T follicular helper cell (primary cell): ENCODE measurements around the gene TCERG1.

Source experiments
- DNase-seq: peaks from one replicate; pipeline ENCODE4 v3.0.0-alpha.2; 2020; ENCODE audit warnings: low read depth

TCERG1 gene

DNA sequence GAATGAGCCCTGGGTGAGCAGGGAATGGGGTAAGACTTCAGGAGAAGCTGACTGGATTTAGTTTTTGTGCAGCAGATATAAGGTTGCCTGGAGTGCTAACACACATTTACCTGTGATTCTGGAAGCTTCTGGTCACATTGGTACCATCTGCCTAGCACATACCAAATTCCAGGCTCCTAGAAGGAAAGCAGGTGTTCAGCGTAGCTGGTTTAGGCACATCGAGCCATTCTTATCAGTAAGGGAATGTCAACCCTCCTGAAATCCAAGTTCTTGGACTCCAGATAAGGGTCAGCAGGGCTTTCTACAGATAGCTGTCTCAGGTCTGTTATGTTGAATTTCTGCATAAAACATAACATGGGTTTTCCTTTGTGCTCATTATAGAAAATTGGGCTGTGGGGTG, 10.3 kb downstream of the TCERG1 start:
- DNase-seq = no peak

DNA sequence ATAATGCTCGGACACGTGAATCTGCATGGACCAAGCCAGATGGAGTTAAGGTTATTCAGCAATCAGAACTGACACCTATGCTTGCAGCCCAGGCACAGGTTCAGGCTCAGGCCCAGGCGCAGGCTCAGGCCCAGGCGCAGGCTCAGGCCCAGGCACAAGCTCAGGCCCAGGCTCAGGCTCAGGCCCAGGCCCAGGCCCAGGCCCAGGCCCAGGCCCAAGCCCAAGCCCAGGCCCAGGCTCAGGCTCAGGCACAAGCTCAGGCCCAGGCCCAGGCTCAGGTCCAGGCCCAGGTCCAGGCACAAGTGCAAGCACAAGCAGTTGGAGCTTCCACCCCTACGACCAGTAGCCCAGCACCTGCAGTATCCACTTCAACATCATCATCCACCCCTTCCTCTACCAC, 11.8 kb downstream of the TCERG1 start:
- DNase-seq = no peak

DNA sequence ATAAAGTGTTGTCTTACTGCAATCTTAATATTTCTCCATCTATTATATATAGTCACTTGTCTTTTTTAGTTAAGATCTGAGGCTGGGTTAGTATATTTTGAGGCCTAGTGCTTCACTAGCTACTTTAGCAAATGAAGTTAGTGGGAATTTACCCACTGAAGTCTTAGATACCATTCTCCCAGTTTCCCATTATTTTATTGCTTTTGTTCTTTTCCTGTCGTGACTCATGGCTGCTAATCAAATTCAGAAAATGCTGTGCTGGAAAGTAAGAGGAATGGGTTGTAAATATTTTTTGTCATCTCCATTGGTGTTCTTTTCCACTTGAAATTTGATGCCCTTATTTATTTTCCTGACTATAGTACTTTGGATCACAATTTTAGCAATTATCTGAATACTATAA, 14.2 kb downstream of the TCERG1 start:
- DNase-seq = no peak

DNA sequence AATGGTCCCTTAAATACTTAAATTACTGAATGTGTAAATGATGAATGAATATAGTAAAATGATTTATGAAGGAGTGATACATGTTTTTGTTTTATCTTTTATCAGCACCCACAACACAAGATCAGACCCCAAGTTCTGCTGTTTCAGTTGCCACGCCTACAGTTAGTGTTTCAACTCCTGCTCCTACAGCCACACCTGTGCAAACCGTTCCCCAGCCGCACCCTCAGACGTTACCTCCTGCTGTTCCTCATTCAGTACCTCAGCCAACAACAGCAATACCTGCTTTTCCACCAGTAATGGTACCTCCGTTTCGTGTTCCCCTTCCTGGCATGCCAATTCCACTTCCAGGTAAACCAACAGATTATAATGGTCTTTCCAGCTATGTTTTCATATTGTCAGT, 16.3 kb downstream of the TCERG1 start:
- DNase-seq = no peak

DNA sequence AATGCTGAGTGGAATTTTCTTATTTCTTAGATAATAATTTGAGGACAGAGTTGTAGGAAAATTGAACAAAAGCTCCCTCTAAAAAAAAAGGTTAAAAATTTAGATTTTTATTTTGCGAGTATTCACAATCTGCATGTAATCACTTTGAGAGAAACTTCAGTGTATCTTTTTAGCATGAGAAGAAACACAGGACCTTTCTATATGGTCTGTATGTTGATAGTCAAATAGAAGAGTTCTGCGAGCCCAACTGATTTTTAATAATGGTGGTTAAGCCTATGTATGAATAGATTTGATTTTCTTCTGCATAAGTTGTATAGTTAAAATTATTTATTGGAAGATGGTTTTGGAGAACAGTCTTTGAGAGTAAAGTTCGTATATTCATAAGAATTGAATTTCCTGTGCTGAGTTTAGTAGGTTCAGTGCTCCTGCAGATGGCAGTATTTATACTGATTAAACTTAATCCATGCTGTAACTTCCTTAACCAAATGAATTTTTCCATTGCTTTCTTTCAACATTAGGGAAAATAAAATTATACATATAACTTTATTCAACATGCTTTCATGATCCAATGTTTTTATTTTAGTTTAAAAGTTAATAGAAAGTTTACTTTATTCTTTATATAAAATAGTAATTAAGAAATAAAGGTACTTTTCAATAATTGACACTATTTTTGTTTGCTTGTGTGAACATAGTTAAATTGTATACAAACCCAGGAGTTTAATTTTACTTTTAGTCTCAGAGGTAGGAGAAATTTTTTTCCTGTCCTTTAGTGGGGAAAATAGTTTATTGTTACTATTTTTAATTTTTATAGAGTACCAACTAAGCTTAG, 19.6 kb downstream of the TCERG1 start:
- no peak for DNase-seq

DNA sequence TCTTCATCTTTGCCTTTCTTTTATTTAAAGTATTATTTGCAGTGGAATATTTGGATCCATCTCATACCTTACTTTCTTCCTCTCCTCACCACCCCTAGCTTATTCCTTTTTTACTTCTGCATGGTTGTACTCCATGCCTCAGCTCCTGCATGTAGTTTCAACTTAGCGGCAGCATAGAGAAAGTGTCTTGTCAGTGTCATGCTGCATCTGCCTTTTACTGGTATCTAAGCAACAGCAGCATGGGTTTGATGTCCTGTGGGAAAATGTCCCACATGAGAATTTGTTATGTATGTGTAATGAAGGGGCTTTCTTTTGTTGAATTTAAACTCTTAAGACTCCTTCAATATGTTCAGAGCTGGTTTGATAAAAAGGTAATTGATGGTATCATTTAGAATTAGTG, 20.6 kb downstream of the TCERG1 start:
- no peak for DNase-seq

DNA sequence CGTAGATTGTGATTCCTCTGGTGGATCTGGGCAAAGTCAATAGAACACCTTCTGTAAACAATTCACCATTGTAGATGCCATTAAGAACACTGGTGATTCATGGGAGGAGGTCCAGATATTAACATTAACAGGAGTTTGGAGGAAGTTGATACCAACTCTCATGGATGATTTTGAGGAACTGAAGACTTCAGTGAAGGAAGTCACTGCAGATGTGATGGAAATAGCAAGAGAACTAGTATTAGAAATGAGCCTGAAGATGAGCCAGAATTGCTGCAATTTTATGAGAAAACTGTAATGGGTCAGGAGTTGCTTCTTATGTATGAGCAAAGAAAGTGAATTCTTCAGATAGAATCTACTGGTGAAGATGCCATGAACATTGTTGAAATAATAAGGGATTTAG, 26.9 kb downstream of the TCERG1 start:
- DNase-seq = no peak

DNA sequence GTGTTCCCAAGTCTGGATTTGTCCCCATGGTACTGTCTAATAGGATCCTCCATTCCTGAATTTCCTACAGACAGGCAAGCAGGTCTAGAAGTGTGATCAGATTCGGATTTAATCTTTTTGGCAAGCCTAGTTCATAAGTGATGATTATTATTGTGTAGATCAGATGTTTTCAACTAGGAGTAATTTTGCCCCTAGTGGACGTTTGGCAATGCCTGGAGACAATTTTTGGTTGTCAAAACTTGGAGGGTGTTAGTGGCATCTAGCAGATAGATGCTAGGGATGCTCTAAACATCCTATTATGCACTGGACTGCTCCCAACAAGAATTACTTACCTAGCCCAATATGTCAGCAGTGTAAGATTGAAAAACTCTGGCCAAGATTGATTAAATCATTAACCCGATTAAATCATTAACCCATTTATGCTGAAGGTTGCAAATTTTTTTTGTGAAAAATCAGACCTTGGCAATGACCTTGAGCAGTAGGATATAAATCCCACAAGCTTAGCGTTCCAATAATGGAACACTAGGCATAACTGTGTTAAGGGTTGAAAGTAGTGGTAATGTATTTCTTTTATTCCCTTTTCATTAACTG, 28.2 kb downstream of the TCERG1 start:
- no peak for DNase-seq

DNA sequence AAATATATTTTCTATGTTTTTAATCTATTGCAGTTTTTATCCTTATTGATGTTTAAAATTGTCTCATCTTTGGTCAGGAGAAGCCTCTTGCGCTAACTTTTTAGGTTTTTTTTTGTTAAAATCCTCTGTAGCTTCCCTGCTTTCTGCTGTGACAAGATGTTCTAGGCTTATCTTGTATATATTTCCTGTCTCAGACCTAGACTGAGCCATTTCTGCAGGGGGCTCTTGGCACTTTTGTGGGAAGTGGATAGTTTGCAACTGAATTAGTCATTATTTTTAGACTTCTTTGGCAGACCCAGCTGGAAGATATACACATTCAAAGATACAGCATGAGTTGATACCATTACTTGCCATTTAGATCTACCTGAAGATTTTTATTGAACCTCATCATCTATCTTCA, 28.8 kb downstream of the TCERG1 start:
- DNase-seq = no peak

DNA sequence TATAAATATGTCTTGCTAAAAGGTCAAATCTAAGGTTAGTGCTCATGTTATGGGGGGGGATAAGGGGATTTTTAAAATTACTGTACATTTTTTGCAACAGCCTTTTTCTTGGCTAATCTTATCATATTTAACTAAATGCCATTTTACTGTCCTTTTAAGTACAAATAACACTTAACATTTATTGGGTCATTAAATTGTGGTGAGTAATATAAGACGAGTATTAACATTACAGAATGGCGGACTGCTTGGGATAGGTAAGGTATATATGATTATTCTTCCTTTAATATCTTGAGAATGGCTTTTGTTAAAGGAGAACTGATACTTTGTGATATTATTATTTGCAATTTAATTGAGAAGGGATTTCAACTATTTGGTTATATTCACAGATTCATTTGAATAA, 35.6 kb downstream of the TCERG1 start:
- no peak for DNase-seq

DNA sequence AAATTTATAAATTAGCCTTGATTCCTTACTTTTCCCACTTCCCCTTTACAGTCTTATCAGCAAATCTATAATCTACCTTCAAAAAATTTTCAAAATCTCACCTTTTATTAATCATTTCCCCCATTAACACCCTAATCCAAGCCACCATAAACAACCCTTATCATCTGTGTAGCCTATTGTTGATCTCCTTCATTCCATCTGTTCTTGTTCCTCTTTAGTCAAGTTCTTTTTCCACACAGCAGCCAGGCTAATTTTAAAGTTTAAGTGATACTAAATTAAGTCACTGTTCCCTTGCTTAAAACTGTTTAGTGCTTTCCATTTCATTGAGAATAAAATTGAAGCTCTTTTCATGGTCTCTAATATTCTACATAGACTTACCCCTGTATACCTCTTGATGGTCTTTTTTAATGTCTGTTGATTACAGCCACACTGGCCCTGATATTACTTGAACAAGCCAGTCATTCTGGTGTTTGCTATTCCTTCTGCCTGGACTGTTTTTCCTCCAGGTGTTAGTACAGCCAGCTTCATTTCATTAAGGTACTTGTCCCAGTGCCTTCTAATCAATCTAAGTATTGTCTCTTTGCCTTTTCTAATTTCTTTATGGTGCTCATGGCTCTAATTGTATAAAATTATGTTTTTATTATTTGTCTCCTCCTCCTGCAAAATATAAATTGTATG, 37.7 kb downstream of the TCERG1 start:
- no peak for DNase-seq

DNA sequence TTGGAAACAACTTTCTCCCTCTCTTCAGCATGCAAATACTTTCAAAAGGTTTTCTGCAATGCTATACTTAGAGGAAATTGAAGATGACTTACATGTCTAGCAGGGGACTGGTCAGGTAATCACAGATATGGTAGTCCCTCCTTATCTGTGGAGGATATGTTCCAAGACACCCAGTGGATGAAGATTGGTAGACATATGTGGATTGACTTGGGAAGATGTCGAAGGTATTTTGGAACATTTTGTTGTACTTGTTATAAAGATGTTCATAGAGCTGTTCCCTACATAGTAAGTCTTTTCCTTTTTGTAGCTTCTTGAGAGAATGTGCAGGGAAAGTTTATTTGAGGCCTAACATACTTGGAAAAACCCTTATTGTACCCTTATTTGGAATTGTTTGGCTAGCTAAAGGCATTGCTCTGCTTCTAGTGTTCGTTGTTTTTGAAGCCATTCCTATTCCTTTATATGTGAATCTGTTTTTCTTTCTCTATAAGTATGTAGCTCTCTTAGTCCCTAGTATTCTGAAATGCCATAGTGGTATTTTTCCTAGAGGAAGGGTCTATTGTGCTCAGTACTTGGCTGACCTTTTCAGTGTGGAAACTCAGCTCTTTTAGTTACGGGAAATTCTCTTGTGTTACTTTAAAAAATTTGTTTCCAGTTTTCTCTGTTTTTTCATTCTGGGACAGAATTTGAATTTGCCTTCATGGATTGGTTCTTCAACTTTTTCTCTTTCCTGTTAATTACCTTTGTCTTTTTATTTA, 43.1 kb downstream of the TCERG1 start:
- DNase-seq = no peak

DNA sequence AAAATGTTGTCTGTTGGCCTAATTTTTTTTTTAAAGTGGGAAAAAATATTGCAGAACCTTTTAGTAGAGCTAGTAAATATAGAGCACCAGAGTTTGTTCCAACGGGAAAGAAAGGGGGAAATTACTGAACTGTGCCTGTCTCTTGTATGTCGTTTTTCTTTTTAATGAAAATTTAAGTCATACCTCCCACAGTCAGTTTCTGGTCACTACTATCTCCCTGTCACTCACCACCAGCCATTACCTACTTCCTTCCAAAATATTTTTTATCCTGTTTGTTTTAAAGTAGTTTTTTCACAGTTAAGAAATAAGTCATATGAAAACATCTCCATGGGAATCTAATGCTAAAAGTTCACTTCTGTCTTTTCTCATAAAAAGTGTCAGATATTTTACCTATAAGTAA, 47.5 kb downstream of the TCERG1 start:
- no peak for DNase-seq

DNA sequence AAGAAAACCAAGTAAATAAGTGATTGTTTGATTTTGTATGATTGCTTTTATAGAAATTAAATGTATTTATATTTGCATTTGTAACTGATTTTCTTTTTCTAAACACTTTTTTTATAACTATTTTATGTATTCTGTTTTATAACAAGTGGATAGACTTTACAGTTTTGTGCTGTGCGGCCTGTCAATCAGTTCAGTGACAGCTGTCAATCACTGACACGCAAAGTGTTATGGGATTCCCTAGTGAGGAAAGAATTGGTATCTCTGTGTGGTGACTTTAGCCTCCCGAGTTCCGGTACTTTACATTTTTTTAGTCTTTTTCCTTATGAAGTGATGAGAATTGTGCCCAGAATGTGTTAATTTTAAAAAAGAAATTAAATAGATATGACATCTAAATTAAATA, 52.5 kb downstream of the TCERG1 start:
- no peak for DNase-seq

DNA sequence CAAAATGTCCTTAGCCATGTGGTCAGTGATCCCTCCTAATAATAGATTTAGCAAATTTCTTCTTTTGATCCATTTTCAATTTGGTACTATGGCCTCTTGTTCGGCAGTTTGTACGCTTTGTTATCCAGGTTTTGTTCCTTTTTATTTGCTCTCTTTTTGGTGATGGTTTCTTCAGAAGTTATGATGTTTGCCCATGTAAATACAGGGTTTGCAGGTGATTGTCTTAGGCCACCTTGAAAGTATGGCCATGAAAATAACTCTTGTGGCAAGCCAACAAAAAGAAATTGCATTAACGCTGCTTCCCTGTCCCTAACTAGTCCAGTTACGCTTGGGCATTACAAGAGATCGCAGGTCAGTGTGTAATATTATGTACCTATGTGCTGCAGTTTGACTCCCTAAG, 60.3 kb downstream of the TCERG1 start:
- DNase-seq = no peak

DNA sequence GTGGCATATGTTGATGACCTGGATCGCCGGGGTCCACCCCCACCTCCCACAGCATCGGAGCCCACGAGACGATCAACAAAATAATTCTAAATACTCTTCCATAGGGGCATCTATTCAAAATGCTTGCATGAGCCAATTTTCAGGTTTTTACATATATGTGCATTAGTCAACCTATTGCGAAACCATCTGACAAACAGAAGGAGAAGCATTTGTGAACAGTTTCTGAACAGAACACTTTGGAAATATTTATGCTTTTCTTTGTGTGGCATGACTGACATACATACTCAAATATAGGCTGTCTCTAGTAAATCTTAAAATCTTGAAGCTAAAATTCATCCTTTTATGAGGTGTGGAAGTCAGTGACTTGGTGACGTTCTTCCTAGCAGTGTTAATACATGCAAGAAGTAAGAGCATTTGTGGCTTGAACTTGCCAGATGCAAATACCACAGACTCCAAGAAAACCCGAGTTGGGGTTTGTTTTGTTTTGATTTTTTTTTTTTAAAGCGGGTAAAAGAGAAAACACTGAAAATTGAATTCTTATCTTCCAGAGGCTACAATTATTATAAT, 63.5 kb downstream of the TCERG1 start:
- DNase-seq = no peak

DNA sequence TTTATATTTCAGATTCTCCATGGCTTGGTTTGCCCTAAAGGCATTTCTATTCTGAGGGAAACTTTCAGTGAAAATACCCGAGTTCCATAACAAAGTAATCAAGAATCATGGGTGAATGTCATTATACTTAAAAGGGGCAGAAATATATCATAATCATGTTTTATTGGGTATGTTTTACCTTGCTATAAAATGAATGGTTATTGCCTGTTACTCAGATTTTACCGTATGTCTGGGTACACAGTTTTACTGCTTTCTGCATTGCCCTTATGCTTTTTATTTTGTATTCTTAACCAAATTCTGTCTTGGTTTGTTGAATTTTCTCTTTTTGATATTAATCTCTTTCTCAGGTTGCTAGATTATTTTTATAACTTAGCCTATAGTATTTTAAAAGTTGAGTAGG, 66.3 kb downstream of the TCERG1 start:
- no peak for DNase-seq

DNA sequence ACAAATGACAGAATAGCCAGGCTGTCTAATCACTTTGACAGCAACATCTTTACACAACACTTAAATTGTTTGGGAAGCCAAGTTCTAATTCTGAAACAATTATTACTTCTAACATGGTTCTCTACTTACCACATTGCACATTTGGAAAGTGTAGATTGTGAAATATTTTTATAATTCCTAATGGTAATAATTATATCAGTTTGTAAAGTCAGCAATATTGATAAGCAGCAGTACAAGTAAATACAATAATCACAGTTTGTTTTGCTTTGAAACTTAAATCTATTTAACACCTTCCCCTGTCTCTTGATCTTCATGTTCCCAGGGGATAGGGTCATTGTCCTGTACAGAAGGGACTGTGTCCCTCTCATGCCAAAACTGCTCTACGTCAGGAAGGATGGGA, 67.4 kb downstream of the TCERG1 start:
- no peak for DNase-seq

DNA sequence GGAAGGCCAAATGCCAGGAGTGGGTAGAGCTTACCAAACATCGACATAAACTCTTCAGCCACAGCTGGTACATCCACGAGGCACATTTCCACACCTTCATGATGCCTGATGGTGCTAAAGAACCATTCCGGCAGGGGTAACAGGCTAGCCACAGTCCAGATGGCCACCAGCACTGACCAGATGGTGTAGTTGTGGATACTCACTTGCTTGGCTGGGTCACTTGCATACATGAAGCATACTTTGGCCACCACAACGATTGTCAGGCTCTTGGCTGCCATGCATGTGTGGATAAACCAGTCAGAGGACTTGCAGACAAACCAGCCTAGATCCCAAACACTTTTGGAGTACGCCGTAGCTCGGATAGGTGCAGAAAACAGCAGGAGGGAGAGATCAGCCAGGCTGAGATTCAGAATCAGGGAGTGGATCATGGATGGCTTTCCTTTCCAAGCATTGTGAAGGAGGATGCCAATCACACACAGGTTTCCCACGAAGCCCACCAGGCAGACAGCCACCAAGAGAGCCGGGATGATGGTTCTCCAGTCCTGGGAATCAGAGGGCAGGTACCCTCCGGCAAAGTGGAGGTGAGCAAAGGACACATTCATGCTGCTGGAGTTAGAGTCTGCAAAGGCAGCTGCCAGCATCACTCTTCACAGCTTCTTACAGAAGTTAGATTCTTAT, 68.5 kb downstream of the TCERG1 start:
- no peak for DNase-seq

DNA sequence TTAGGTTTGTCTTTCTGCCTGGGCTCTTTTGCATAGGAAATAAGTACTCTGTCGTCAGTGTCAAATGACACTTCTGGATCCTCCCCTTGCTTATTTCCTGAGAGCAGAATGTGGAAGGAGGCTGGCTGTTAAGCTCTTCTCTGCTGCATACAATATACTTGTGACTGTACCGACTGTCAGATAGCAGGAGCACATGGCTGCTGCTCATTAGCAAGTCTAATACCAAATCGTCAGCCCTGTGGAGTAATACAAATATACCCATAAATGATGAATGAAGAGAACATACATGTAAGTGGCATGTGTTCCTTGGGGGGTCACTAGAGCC, 69.0 kb downstream of the TCERG1 start, which contains the start of gene GPR151:
TSS of gene GPR151 (minus strand) at position 40 of the 325 bp plus-strand sequence. CDS start 77 bp downstream, outside the sequence.
- no peak for DNase-seq

DNA sequence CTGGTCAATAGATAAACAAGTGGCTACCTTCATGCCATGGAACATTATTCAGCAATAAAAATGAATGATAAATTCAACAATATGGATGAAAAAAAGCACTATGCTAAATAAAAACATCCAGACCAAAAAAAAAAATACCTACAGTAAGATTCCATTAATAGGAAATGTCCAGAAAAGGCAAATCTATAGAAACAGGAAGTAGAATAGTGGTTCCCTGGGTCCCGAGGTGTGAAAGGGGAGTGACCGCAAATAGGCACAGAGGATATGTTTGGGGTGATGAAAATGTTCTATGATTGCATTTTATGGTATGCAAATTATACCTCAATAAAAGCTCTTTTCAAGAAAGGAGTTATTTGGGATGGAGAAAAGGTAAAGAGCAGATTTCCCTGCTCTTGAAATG, 72.4 kb downstream of the TCERG1 start:
- DNase-seq = no peak

DNA sequence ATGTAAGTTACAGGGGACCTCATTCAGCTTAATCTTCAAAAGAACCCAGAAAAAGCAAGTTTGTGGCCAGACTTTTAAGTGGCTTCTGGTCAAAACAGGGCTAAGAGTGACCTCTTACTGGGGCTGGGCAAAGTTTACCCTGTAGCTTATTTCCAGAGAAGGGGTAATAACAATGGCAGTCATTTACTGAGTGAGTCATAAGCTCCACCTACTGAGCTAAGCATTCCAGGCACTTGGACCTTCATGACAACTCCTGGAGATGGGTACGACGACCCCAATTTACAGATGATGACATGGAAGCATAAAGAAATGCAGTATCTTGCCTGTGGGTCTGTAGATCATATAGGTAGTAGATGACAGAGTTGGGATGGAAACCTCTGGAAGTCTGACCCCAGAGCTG, 73.6 kb downstream of the TCERG1 start:
- DNase-seq = no peak
